ENCODE results near the gene HDAC4.

Gene HDAC4

DNA sequence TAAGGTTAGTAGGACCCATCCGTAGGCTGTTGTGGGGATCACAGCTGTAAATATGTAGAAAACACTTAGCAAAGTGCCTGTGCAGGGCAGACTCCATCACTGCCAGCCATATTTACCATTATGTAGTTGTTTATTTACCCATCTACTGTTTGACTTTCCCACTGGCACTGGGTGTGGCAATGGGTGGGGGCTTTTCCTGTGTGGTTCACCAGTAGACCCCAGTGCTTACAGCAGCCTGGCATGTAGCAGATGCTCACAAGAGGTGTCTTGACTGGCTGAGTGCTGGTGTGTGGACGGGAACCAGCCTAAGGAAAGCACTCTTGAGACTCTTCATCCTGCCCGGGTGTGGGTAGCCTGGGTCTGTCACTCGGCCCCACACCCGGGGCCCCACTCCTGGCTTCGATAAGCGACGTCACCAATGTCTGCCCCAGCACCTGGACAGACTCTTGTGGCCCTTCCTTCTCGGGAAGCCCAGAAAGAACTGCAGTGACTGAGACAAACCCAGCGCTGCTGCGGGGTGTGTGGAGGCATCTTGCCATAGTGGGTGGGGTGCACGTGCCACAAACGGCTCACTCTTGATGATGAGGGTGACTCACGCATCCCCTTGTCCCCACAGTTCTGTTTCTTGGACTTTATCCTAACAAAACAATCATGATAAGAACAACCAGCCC, 78.3 kb downstream of the HDAC4 start:
- DNase-seq, result no peak

DNA sequence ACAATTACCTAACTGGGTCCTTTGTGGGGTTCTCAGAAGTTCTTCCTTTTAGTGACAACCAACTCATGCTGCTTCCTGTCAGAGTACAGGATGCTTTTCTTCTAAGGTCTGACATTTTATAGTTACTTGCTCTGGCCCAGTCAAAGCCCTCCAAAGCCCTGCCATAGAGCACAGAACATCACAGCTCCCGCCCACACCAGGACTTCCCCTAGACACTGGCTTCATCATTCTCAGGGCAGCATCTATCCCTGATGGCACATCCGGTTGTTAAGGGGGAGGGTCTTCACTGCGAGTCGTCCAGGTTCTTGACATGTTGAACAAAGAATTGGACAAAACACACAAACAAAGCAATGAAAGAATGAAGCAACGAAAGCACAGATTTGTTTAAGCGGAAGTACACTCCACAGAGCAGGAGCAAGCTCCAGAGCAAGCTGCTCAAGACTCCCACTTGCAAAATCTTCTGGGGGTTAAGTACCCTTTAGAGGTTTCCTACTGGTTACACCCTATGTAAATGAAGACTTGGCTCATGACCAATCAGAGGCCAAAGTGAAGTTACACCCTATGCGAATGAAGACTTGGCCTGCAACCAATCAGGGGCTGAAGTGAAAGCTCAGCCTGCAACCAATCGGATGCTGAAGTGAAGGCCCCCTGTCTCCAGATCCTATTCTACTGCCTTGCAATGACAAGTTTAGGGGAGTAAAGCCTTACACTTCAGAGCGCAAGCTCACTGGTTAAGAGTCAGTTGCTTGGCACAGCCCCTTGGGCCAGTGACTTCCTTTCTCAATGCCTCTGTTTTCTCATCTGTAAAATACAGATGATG, 79.0 kb downstream of the HDAC4 start:
- no peak for DNase-seq

DNA sequence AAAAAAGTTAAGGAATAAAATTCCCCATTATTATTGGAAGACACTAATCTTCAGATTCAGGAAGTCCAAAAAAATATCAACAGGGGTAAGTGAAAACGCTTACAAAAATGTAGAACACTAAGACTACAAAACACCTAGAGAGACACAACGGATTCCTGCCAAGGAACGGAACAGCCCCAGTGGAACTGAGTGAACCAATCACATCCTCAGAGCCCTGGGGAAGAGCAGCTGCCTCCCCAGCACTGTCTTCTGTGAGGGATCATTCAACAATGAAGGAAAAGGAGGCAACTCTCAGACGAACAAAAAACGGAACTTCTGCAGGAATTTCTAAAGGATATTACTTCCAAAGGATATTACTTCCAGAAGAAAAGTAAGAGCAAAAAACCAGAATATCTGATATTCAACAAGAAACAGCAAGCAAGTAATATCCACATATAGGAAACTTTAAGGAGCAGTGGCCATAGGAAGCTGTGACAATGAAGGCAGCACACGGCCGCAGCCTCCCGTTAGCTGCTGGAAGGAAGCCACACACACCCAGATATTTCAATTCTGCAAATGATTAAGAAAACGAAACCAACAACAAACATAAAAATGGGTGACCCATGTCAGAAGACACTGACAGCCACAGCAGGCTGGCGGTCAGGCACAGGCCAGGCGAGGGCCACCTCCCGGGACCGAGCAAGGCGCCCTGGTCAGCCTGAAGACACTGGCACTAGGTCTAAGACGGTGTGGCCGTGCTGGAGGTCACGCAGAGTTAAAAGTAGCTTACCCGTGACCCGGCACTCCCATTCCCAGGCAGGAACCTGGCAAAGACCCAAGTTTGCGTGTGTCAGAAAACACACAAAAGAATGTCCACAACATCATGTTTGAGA, 81.8 kb downstream of the HDAC4 start:
- DNase-seq, result no peak

DNA sequence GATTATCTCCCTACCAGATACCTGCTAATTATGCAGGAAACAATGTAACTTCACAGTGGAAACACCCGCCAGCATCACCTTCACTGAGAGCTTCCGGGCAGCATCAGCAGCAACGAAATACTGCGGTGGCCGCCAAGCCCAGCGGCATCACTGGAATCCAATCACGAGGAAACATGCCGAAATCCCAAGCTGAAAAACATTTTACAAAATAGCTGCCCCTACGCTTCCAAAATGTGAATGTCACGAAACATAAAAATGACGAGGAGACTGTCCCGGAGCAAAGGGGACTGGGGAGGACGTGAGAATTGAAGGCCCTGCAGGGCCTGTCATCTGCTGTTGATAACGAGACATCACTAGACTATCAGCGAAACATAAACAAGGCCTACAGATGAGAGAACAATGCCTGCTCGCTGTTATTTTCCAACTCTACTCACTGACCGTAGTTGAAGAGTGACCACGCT, 82.6 kb downstream of the HDAC4 start:
- no peak for DNase-seq

DNA sequence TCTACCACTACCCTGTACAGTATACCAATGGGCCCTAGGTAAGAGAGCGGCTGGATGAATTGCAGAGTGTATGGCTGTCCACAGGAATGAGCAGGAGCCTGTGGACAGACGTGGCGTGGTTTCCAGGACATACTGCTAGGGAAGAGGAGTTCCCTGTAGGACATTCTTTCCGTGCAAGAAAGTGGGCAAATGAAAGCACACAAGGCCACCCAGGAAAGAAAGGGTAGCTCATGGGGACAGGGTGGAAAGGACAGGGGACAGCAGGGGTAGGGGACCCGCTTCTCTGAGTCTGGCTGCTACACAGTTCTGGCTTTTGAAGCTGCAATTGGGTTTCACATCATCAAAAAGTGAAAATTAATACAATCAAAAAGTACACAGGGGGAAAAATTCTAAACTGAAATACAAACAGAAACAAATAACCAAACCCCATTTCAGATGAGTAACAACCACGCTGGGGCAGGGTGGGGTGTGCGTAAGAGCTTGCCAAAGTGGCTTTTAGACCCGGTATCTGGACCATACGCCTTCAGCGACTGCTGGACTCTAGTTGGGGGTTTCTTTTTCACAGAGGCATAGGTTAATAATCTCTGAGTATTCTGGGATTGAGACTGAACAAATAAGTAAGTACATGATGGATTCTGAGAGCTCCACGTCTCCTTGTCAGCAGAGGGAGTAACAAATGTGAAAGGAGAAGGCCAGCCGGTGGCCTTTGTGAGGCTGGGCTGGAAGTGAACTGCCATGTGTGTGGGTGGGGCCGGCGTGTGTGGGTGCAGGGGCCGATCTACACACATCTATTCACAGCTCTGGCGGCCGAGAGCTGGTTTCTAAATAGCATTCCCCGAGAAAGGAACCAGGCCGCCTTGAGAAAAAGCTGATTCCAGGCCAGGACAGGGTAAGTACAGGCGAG, 84.0 kb downstream of the HDAC4 start:
- no peak for DNase-seq

DNA sequence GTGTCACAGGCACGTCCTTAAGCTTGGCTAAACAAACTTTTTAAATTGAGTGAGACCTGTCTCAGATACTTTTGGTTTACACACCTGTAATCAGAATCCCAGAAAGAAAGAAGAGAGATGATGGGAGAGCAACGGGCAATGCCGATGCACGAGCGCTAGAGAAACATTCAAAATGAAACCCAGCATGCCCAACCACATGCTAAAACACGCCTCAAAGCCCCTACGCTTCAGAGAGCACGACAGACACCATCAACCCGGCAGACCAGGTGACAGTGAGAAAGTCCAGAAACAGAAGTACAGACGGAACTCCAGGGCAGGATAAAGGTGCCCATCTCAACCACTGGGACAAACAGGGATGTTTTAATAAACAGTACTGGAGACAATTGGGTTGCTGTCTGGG, 85.5 kb downstream of the HDAC4 start:
- DNase-seq, result no peak

DNA sequence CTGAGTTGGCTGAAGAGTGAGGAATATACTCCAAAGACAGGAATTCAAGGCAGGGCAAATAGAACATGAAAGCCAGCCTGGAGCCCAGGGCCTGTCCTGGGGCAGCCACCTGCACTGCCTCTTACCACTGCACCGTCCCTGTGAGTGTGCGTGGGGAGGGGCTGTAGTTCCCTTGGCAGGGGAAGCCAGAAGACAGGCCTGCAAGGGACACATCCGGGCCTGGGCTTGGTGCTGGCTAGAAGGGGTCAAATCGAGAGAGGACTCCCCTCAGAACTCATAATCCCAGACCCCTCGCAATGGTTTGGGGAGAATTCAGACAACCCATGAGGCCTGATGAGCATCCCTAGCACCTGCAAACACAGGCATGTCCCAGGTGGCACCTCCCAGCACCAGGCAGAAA, 87.0 kb downstream of the HDAC4 start:
- DNase-seq, result no peak

DNA sequence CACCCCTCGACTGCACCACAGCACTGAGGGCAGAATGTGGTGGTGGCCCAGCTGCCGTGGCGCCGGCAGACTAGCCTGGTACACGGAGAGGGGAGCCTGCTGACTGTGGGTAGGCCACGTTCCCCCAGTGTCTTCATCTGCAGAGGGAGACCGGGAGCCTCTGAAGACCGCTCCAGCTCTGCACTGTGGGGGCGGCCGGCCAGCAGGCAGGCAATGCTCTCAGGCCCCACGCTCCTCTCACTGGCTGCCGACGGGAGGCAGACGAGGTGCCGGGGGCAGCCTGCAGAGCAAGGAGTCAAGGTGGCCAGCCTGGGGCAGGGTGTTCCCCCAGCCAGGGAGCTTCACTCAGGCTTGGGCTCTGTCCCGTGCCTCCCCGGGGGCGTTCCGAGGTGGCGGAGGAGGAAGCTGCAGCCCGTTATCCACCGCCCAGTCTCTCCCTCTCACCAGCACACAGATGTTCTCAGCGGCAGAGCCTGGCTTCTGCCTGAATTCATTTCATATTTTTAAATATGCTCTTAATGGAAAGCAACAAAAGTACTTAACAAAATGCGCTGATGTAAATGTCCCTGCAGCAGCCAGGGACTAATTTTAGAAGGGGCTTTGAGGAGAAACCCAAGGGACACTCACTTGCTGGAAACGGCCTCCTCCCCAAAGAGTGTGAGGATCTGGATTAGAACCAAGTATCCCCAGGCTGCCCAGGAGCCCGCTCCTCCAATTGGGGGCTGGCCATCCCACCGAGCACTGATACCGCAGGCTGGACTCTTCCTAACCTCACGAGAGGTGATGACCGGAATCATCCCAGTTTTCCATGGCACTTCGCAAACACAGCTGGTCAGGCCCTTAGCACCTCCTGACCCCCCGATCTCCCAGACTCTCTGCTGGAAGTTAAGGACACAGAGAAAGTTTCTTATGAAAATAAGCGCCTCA, 87.8 kb downstream of the HDAC4 start:
- no peak for DNase-seq

DNA sequence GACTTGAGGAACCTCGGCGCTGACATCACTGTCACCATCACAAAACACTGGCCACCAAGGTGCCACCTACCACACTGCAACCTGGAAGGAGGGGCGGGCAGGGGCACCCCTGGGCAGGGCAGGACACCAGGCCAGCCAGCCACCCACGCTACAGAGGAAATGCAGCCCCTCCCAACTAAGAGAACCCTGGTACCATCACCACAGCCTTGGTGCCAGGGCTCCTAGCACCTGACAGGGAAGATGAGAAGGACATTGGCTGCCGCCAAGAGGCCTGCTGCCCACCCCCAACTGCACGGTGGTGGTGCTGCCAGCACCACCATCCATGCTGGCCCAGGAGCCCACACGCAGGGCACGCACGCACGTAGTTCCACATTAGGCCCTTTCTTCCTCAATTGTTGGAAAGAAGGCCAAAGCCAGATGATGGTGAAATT, 88.7 kb downstream of the HDAC4 start:
- no peak for DNase-seq

DNA sequence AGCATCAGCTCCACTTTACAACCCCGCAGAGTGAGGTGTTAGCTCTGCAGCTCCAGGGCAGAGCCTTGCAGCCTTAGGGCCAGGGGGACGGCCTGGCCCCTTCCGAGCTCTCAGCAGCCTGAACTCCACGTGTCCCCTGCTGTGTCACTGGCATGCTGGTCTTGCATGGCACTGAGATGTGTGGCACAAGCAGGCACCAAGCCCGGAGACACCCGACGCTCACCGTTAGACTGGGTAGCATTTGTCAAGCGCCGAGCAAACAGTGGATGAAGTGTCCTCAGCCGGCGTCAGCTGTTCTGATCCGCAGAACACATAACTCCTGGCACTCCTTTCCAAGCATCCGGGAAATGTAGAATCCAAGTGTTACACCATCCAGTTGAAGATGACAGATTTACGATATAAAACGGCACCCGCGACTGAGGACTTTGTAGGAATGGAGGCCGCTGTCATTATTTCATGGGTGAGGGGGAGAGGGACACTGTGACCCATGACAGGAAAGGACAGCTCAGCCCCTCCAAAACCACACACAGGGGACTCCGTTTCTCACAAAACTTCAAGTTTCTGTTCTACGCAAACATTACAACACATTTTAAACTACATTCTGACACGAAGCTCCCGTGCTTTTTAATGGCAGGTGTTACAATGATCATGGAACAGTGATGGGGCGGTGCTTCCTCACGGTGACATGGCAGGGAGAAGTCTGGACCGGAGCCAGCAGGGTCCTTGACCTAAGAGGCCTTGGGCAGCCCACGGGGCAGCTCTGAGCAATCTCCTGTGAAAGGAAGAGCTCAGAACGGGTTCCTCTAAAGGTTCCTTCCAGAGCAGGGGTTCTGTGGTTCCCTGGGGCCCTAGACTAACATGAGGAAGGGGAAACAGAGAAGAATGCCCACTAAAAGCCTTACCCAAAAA, 89.4 kb downstream of the HDAC4 start:
- peak; percentile 15 to 76 (median 58) for DNase-seq

DNA sequence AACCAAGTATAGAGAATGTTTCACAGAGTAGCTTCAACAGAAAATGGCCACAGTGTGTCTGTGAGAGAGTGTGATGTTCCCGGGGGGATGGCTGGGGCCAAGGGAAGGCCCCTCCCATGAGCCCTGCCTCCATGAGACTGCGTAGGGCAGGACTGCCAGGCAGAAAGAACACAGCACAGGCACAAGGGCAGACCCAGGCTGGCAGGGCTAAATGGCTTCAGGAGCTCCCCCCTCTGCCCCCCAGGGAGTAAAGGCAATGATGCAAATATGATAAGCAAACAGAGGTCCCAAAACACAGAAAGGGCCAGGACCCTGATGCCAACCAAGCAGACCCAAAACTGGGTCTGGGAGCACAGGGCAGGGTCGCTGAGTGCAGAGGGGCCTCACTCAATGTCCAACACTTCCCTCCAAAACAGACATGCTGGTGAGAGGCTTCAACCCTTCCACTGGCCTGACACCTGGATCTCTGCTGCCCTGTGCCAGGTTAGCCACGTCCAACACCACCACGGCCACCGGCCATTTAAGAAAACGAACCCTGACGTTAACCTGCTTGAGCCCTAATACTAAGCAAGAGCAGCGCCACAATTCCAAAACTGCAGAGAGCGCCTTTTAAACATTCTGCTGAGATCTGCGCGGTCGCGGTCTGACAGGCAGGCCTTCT, 90.3 kb downstream of the HDAC4 start:
- DNase-seq, result peak in 1 of 3 experiments; percentile 24

DNA sequence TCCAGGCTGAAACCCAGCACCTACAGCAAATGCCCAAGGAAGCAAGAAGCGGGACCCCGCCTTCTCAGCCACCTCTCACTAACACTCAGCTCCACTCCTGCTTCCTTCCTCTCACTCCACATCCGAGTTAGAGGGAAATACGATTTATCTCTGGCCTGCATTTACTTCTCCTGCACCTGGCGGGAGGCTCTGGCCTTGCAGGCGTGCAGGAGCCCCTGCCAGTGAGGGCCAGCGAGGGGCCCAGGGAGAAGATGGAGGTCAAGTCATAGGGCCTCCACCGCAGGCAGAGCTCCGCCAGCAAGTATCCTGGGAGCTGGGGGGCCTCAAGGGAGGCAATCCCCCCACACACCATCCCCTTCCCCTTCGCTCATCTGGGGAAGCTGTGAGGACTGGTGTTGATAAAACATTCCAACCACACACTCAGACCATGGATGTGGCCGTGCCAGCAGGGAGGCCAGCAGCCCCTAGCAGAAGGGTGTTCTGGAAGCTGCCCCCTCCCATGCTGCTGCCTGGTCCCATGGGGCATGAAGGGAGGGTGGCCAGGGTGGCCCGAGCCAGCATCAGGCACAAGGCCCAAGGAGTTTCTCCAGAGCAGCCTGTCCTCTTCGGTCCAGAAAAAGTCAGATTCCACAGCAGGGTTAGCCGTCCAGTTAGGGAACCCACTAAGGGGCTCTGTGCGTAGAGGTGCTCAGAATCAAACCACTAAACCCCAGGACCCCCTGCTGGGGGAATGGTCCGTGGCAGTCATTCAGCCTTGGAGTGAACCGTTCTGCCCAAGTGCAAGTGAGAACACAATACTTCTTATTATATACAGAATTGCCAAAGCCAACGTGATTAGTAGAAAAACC, 91.2 kb downstream of the HDAC4 start:
- DNase-seq, result no peak

DNA sequence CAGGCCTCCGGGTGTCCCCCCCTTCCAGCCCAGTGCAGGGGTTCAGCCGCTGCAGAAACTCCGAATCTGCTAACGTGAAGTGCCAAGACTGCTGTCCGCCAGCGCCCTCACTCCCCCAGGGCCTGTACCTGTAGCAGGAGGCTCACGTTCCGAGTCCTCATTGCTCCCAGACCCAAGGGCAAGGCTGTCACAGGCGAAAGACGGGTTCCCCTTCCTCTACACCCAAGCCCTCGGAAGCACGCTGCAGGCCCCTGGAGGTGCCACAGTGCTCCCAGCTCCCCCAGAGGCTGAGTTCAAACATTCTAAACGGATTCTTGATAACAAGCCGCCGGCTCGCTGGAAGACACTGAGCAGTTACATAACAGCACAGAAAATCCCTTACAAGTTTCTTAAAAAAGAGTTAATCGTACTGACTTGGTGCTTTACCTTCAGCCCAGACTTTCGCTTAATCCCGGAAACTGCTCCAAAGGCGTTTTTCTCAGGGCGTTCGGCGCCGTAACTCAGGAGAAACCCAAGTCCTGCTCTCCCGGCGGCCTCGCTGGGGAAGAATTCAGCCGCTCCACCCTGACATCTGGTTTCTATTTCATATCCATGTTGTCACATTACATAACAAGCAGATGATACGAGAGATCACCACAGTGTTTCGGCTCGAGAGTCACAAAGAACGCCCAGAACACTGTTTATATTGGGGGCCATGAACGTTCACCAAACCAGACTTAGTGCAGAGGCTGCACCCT, 92.0 kb downstream of the HDAC4 start:
- no peak for DNase-seq

DNA sequence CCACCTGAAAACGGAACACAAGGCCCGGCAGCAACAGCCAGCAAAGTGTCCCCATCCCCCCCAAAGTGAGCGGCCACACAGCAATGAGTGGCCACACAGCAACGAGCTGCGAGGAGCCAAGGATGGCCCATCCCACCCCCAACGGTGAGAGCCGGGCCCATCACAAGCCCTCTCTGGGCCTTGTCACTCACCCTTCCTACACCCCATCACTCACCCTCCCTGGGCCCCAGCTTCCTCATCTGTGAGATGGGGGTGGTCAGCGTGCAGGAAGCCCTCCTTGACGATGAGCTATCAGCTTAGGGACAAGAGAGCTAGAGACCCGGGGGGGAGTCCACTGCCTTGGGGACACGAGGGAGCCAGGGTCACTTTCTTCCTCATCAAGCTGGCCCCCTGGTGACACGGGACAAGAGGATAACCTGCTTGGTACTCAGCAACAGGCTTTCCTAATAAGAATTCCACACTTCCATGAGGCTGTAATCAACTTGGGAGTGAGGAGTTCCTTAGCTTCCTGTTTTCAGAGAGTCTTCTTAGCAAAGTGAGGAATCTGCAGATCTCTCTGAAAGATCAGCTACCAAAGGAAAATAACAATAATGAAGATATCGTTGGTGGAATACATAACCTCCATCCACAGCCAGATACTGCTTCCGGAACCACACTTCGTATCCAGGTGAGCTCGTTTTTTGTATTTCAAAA, 92.8 kb downstream of the HDAC4 start:
- DNase-seq, result no peak

DNA sequence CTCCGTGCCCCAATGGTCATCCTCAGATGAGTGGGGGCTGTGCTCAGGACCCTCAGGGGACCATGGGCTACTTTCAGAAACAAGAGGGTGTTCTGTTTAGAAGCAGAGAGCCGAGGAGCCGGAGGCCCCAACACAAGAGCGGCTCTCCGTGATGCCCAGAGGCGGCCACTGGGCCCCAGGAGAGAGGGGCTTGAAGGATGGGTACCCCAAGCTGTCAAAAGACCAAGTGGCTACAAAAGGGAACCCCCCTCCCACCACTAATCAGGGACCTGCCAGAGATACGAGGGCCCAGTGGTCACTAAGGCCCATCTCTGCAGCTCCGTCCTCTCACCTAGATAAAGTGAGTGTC, 93.6 kb downstream of the HDAC4 start:
- DNase-seq, result no peak

DNA sequence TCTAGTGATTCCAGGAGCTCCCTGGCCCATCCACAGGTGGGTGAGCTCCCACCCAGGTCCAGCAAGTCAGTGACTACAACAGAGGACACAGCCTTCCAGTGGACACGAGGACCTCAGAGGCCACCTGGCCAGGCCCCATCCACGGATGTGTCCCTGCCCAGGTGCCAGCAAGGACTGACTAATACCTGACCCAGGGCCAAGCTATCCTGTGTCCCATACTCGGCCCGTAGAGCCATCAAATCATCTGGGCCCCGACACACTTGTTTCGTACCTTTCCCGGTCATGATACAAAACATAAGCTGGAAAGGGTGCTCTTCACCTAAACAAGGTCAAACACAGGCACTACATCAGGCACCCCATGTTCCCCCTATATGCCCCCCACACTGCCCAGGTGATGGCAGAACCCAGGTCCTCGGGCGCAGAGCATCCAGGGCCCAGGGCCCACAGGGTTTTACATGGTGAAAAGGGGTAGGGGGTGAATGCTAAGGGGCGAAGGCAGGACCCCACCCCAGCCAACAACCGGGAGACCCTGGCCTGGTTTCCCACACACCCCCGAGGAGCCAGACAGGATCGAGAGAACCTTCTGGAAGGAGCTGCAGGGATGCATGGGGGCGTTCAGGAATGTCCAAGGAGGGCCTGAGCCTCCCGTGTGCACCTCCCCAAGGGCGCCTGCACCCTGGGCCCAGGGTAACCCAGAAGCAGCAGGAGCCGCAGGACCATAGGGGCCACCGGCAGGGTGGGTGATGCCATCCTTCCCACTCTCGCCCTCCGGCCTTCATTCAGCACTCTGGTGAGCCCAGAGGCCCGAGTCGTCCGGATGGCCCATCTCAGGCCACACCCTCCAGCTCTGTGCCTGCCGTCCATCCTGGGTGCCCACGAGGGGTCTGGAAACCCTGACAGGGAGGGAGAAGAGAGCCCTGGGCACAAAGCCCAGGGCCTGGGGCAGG, 94.3 kb downstream of the HDAC4 start:
- no peak for DNase-seq

All from NCI-H1417 (cell line).